ENCODE results near the gene GJA4.
"Not testable (repeated sequence)": the region's sequence is repeated elsewhere in the genome, so short reads cannot be mapped to it uniquely, and the experiment has no call there.

Gene GJA4

DNA sequence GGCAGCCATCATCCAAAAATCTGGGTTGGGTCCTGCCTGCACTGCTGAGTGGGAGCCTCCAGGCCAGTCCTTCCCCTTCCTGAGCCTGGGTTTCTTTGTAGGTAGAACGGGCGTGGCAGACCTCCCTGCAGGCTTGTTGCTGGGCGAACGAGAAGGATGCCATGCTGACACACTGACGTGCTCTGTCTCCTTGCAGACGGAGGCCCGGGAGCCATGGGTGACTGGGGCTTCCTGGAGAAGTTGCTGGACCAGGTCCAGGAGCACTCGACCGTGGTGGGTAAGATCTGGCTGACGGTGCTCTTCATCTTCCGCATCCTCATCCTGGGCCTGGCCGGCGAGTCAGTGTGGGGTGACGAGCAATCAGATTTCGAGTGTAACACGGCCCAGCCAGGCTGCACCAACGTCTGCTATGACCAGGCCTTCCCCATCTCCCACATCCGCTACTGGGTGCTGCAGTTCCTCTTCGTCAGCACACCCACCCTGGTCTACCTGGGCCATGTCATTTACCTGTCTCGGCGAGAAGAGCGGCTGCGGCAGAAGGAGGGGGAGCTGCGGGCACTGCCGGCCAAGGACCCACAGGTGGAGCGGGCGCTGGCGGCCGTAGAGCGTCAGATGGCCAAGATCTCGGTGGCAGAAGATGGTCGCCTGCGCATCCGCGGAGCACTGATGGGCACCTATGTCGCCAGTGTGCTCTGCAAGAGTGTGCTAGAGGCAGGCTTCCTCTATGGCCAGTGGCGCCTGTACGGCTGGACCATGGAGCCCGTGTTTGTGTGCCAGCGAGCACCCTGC is 1.4 kb downstream of the GJA4 start:
- DNase-seq = no peak

DNA sequence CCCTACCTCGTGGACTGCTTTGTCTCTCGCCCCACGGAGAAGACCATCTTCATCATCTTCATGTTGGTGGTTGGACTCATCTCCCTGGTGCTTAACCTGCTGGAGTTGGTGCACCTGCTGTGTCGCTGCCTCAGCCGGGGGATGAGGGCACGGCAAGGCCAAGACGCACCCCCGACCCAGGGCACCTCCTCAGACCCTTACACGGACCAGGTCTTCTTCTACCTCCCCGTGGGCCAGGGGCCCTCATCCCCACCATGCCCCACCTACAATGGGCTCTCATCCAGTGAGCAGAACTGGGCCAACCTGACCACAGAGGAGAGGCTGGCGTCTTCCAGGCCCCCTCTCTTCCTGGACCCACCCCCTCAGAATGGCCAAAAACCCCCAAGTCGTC is 2.0 kb downstream of the GJA4 start:
- no peak for DNase-seq

DNA sequence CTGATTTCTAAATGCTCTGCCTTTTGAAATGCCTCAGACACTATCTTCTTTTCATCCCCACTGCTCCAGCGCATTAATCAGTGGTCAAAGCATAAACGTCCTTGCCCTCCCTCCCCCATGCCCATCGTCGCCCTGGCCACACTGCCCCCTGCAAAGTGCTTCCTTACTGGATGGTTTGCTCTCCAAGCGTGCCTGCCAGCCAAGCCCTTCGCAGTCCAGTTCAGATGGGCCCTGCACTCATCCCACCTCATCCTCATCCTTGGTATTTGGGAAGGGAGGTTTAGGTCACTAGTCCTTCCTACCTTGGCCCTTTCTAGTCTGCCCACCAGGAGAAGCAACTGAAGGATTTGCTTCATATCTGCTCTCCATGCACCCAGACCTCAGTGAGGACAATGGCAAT is 3.1 kb downstream of the GJA4 start:
- DNase-seq = no peak

DNA sequence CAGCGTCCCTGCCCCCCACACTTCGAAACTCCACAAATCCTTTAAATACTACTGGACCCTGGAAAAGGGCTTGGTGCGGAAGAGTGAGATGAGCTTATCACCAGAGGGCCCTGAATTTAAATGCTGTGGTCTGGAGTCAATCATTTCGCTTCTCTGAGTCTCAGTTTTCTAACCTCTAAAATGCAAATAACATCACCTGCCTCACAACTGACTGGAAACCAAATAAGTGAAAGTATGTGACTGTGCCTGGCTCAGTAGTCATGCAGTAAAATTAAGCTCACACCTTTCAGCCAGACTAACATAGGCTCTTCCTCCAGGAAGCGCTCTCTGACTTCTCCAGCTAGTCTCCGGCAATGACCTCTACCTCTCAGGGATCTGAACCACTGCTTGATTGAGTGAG is 4.2 kb downstream of the GJA4 start:
- DNase-seq = no peak

DNA sequence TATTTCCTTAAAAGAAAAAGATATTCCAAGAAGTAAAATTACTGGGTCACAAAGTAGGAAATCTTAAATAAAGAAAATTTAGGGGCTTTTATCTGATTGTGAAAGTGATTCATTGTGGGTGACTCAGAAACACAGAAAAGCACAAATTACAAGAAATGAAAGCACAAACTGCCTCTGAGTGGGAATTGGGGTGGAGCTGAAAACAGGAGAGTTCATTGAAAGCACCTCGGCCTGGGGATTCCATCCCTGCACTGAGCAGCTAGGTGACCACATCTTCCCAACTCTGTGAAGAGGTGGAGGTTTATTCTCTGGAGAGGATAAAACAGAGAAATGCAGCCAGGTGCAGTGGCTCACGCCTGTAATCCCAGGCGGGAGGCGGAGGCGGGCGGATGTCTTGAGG is 7.4 kb downstream of the GJA4 start:
- no peak for DNase-seq

DNA sequence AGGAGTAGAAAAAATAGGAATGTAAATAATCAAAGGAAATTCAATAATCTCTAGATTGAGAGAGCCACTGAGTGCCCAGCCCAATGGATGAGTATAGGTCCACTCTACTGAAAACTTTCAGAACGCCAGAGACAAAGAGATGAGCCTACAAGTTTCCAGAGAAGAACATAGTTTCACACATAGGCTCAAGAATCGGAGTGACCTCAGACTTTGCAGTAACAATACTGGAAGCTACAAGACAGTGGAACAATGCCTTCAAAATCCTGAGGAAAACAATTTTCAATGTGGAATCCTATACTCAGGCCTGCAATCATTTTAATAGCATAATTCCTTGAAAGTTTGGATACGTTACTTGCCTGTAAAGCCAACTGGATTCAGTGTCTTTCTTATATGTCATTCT is 11.0 kb downstream of the GJA4 start:
- no peak for DNase-seq

DNA sequence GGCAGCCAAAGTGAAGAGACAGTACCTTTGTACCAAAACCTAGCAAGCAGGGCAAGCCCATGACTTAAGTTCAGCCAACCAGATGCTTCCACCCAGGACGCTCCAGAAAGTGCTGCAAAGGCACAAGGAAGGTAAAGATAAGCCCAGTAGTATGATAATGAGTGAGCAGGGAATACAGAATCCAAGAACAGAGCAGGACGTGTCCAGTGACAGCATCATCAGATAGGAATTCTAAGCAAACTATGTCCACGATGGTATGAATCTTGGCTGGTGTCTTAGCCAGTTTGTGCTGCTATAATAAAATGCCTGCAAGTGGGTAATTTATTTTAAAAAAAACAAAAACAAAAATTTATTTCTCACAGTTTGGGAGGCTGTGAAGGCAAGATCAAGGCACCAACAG is 13.6 kb downstream of the GJA4 start:
- no peak for DNase-seq

DNA sequence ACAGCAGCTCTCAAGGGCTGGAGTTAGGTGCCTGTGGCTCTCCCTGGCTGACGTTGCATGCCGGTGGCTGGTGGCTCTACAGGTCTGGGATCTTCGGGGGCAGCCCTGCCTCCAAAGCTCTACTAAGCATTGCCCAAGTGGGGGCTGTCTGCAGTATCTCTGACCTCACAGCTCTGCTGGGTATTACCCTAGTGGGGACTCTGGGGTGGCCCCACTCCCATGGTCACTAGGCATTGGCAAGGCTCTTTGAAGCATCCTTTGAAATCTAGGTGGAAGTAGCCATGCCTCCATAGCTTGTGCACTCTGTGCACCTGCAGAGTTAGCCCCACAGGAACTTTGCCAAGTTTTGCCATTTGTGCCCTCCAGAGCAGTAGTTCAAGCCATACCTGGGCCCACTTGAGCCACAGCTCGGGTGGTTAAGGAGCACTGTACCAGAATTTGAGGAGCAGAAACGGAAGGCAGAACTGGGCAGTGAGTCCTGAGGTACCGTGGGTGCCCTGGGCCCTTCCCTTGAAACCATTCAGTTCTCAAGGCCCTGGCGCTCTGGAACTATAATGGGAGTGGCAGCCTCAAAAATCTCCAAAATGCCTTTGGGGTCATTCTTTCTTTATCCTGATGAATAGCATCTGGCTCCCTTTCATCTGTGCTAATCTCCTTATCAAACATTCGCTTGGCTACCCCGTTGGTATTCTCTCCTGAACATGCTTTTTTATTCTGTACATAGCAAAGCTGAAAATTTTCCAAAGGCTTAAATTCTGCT is 15.4 kb downstream of the GJA4 start:
- DNase-seq = no peak

DNA sequence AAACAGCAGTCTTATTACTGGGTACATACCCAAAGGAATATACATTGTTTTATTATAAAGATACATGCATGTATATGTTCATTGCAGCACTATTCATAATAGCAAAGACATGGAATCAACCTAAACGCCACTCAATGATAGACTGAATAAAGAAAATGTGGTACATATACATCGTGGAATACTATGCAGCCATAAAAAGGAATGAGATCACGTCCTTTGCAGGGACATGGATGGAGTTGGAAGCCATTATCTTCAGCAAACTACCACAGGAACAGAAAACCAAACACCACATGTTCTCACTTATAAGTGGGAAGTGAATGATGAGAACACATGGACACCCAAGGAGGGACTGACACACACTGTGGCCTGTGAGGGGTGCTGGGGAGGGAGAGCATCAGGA is 18.0 kb downstream of the GJA4 start:
- DNase-seq = not testable (repeated sequence)

- no peak for DNase-seq
Measured at GRCh38 chr1:34816332-34816731, 23.5 kb downstream of the GJA4 start.

DNA sequence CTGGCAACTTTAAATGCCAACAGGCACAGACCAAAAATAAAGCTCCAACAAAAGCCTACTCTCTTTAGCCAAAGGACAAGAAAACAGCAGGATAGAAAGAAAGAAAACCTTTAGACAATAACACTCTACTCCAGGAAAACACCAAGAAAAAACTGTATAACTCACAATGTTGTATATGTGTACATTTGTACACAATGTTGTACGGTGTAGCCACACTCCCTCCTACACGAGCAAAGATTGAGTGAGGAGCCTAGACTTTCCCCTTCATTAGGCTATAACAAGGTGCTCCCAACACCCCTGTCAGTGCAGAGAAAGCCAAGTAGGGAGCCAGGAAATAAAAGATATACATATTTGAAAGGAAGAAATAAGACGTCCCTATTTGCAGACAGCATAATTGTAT is 24.0 kb downstream of the GJA4 start:
- no peak for DNase-seq

- DNase-seq = not testable (repeated sequence)
Measured at GRCh38 chr1:34818862-34819261, 26.1 kb downstream of the GJA4 start.

DNA sequence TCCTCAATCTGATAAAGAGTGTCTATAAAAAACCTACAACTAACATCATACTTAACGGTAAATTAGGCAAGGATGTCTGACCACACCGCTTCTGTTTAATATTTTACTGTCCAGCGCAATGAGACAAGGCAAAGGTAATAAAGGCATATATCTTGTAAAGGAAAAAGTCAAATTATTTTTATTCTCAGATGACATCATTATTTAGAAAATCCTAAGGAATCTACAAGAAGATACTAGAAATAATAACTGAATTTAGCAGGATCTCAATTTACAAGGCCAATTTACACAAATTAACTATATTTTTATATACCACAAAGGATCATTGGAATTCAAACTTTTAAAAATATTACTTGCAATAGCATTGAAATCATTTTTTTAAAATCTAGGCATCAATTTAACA is 29.4 kb downstream of the GJA4 start:
- no peak for DNase-seq

DNA sequence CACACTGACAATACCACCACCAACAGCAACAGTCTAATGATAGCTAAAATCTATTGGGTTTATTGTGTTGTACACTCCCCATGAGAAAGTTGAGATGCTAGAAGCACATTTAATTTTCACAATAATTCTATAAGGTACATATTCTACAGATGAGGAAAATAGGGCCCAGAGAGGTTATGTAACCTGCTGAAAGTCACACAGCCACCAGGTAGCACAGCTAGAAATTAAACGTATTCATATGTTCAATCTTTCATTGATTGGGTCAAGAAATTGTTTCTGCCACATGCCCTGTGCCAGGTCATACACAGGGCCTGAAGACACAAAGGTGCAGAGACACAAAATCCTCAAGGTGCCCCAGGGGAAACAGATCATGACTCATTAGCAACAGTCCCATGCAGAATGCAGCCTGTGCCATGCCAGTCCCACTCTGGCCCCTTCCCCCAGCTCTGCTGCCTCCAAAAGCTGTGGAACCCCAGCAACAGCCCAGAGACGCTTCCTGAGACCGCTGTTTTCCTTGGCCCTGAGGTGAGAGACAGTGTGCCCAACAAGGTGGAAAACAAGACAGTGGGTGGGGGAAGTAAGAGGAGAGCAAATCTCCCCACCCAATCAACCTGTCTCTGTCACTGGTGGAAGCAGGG is 32.1 kb downstream of the GJA4 start:
- DNase-seq = no peak

DNA sequence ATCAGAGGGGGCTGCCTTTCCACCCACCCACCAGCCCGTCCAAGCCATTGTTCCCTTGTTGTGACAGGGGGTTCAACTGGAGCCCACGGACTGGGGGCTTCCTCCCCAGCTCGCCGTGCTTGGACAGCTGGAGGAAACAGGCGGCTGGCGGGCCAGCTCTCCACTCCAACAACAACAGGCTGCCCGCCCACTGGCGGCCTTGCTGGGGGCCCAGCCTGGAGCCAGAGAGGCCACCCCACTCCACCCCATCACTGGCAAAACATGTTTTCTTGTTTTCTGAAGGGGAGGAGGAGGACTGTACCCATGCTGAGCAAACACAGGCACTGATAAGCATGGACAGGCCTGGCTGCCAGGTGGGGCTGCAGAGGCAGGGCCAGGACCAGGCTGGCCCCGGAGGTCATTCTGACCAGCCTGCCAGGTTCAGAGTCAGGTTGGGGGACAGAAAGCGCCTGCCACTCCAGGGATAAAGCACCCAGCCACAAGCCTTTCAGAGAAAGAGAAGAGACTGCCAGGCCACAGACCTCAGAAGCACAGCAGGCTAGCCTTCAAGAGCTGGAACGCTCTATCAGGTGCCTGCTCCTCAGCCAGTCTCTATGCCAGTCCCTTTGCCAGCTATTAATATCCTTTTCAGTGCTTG is 32.8 kb downstream of the GJA4 start:
- DNase-seq = no peak

GRCh38 chr1:34827341-34827941 is 34.6 kb downstream of the GJA4 start:
- DNase-seq = no peak

- DNase-seq = no peak
Measured at GRCh38 chr1:34828611-34829010, 35.8 kb downstream of the GJA4 start.

DNA sequence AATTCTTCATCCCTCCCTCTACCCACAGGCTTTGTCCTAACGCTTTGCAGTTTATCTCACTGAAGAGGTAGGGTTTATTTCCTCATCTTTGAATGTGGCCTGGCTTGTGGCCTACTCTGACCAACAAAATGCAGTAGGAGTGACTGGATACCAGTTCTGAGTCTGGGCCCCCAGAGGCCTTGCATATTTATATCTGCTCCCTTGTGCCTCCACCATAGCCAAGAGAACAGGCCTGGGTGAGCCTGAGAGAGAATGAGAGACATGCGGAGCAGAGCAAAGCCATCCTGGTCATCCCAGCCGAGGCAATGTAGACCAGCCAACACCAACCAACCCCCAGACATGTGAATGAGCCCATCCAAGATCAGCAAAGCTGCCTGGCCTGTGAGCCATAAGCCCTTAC is 36.5 kb downstream of the GJA4 start:
- DNase-seq = no peak

GRCh38 chr1:34831721-34832246 is 39.0 kb downstream of the GJA4 start:
- no peak for DNase-seq

- no peak for DNase-seq
Measured at GRCh38 chr1:34833711-34834110, 40.9 kb downstream of the GJA4 start.

DNA sequence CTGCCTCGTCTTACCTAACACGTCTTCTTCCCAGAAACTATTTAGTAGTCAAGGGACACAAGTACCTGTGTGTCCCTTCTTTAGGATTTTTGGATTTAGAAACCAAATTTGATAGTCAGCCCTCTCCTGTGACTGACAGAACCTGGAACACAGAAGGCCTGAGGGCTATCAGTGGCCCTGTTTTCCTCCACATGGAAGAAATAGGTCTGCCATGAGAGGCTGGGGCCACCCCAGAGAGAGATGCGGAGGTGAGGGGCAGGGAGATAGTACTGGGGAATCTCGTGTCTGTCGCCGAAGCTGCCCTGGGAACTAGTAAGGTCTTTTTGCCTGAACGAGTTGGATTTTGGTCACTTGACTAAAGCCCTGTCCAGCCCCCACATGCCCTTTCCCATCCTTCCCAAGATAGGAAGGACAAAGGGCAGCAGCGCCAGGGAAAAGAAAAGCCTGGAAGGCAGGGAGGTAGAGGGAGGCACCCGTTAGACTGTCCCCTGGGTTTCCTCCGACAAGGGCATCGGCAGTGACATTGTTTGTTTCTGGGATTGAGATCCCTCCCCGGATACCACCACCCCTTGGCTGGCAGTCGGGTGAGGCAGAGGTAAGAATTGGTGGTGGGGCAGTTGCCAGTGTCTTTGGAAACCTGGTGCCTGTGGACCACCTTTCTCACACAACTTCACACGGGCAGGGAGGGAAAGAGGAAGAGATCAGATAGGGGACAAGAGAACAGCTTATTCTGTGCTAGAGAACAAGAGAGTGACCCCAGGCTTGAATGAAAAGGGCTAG is 46.9 kb downstream of the GJA4 start:
- no peak for DNase-seq

- no peak for DNase-seq
Measured at GRCh38 chr1:34840426-34840825, 47.6 kb downstream of the GJA4 start.
